GM18508 (cell line): ENCODE measurements around the gene PTGER2.

ENCODE experiments used
- ATAC-seq: cut with Tn5 transposase; IDR thresholded peaks from one replicate; pipeline ENCODE4 v1.9.1; 2021; ENCODE audit warnings: moderate number of reproducible peaks; ENCODE audit not compliant: insufficient read depth, unreplicated experiment

The PTGER2 gene

GRCh38 chr14:52333823-52334657, 19.9 kb downstream of the PTGER2 start:
- no peak for ATAC-seq

GRCh38 chr14:52336241-52336640, 22.1 kb downstream of the PTGER2 start:
- no peak for ATAC-seq

- ATAC-seq, result no peak
Measured at GRCh38 chr14:52338051-52338681, 24.1 kb downstream of the PTGER2 start.

- no peak for ATAC-seq
Measured at GRCh38 chr14:52339262-52339661, 25.1 kb downstream of the PTGER2 start.

- ATAC-seq, result no peak
Measured at GRCh38 chr14:52342849-52343596, 28.9 kb downstream of the PTGER2 start.

- no peak for ATAC-seq
Measured at GRCh38 chr14:52346778-52347177, 32.7 kb downstream of the PTGER2 start.

- ATAC-seq, result no peak
Measured at GRCh38 chr14:52348279-52348678, 34.2 kb downstream of the PTGER2 start.

GRCh38 chr14:52348776-52349175, 34.7 kb downstream of the PTGER2 start:
- no peak for ATAC-seq

GRCh38 chr14:52349731-52350130, 35.6 kb downstream of the PTGER2 start:
- no peak for ATAC-seq

GRCh38 chr14:52350445-52350844, 36.3 kb downstream of the PTGER2 start:
- no peak for ATAC-seq

- peak; percentile 23 for ATAC-seq
Measured at GRCh38 chr14:52351233-52352060, 37.3 kb downstream of the PTGER2 start.

GRCh38 chr14:52352061-52352491, 38.0 kb downstream of the PTGER2 start:
- peak; percentile 72 for ATAC-seq

- no peak for ATAC-seq
Measured at GRCh38 chr14:52352569-52352968, 38.5 kb downstream of the PTGER2 start.

GRCh38 chr14:52354242-52354641, 40.1 kb downstream of the PTGER2 start:
- no peak for ATAC-seq

- no peak for ATAC-seq
Measured at GRCh38 chr14:52355016-52355431, 40.9 kb downstream of the PTGER2 start.

- no peak for ATAC-seq
Measured at GRCh38 chr14:52355526-52355925, 41.4 kb downstream of the PTGER2 start.

- no peak for ATAC-seq
Measured at GRCh38 chr14:52356025-52356424, 41.9 kb downstream of the PTGER2 start.

GRCh38 chr14:52360831-52361230, 46.7 kb downstream of the PTGER2 start:
- ATAC-seq, result no peak

- no peak for ATAC-seq
Measured at GRCh38 chr14:52363041-52363704, 49.1 kb downstream of the PTGER2 start.

- no peak for ATAC-seq
Measured at GRCh38 chr14:52363961-52364360, 49.8 kb downstream of the PTGER2 start.
